GM19239 (cell line): ENCODE results near the gene LDLRAD3.
"Not testable (repeated sequence)": the region's sequence is repeated elsewhere in the genome, so short reads cannot be mapped to it uniquely, and the experiment has no call there.

Experiments
- DNase-seq: peaks from one replicate; pipeline ENCODE4 v3.0.0; 2011; ENCODE audit warnings: low spot score; ENCODE audit not compliant: insufficient read length
- FAIRE-seq: peaks from 2 replicates; lab custom pipeline; 2011; peaks lifted over from hg19 to GRCh38; lab: Jason Lieb, UNC

The LDLRAD3 gene

DNA sequence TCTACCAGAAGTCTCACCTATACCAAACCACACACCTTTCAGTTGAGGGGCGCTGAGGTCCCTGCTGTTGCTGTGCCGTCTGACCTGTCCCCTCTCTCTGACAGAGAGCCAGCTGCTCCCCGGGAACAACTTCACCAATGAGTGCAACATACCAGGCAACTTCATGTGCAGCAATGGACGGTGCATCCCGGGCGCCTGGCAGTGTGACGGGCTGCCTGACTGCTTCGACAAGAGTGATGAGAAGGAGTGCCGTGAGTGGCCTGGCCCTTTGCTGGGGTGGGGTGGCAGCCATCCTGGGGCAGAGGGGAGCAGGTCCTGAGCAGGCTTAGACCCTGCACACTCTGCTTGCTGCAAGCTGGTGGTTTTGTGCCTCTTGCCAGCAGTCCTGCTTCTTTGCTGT lies 92.1 kb downstream of the LDLRAD3 start:
- FAIRE-seq (no peak), DNase-seq (no peak)

DNA sequence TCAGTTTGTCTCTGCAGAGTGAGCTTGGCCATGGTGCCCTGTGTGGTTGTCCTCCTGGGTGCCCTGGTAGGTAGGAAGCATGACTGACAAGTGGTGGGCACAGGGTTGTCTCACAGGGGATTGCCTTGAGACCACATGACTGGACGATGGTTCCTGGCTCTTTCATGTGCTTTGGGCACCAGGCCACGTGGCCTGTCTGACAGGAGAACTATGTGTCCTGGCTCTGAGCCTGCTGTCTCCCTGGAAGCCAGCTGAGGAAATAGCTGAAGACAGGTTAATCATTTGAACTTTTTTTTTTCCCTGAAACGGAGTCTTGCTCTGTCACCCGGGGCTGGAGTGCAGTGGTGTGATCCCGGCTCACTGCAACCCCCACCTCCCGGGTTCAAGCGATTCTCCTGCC lies 93.2 kb downstream of the LDLRAD3 start:
- no peak for FAIRE-seq
- DNase-seq = no peak

DNA sequence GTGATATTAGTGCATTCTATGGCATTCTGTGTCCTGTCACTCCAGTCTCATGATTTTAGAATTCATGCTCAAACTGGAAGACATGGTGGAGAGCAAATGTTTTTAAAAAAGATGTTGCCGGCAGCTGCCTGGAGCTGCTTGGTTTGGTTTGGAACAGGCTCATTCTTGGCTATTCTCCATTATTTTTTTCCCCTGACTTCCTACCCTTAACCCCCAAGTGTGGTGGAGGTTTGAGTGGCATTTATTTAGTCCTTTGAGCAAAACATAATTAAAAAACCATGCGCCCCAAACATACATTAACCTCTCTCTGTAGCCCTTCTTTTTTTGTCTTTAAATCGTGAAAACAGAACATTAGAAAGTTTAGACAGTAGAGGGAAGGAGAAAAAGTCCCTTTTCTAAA lies 94.7 kb downstream of the LDLRAD3 start:
- no peak for DNase-seq
- FAIRE-seq = no peak

DNA sequence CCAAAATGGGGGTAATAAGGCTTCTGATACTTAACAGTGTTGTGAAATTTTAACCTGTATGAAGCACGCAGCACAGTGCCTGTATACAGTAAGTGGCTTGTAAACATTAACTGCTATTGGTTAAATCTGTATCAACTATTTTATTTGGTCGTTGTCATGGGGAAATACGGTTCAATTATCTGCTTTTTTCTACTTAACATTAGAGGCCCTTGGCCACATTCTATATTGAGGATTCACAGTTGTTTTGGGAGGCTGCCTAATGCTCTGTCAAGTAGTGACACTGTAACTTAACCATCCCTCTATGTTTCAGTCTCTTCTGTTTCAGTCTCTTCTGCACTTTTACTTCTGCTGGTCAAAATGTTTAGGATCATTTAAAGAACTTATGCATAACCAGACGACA lies 95.6 kb downstream of the LDLRAD3 start:
- DNase-seq (no peak), FAIRE-seq (no peak)

DNA sequence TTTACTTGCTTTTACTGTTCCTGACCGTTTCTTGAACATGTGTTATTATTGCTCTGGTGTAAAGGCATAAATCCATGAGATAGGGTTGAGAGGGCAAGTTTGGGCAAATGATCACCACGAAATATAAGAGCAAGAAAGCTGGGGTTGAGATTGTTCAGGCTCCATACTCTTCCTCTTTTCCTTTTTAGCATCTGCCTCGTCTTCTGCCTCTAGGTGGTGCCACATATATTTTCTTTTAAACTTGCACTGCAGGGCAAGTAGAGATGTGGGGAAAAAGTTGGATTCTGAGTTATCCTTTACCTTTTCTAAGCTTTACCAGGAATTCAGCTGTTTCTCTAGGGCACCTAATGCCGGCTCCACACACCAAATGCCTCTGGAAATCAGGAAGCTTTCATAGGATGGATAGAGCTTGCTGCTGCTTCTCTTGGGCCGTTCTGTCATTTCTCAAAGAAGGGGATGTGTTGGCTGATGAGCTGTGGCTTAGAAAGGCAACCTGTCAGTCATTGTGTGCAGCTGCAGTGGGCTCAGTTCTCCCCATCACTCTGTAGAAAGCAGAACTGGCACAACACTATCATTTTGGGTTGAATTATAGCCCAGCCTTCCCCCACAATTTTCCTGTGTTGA lies 98.2 kb downstream of the LDLRAD3 start:
- FAIRE-seq = no peak

DNA sequence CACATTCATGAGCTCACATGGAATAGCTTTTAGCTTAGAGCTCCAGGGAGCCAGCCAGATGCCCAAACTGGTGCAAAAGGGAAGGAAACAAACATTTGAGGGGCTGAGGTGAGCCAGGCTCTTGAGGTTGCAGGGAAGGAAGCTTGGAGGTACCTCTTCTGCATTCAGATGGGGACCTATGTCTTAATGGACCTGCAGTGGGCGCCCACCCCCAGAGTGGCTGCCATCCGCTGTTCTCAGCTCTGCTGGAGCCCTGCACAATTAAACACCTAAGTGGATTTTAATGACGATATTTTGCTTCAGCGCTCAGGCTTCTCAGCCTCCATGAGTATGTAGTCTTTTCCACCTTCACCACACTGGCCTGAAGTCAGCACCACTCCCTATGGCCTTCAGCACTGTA lies 100.8 kb downstream of the LDLRAD3 start:
- FAIRE-seq = no peak
- no peak for DNase-seq

More for the DNA sequence above, 98.2 kb downstream of the LDLRAD3 start:
- DNase-seq = no peak

DNA sequence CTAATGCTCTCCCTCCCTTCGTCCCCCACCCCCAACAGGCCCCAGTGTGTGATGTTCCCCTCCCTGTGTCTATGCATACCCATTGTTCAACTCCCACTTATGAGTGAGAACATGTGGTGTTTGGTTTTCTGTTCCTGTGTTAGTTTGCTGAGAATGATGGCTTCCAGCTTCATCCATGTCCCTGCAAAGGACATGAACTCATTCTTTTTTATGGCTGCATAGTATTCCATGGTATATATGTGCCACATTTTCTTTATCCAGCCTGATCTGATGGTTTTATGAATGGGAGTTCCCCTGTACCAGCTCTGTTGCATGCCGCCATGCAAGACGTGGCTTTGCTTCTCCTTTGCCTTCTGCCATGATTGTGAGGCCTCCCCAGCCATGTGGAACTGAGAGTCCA lies 102.1 kb downstream of the LDLRAD3 start:
- not testable (repeated sequence) for FAIRE-seq, DNase-seq

DNA sequence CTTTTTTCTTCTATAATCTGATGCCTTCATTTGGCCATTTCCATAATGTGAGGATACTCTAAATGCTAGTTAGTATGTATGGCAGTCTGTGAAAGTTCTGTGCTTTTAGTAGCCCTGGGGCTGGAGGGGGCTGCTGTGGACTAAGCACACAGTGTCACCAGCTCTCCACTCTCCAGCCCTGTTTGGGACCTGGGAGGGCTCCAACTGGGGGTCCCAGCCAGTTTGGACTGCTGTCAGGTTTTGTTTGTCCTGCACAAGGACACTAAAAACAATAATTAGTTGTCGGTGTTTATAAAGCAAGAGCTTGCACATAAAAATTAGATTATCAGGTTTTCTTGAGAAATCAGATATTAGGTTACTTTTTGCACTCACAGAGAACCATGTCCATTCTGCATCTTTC lies 103.1 kb downstream of the LDLRAD3 start:
- no peak for FAIRE-seq
- DNase-seq = no peak

DNA sequence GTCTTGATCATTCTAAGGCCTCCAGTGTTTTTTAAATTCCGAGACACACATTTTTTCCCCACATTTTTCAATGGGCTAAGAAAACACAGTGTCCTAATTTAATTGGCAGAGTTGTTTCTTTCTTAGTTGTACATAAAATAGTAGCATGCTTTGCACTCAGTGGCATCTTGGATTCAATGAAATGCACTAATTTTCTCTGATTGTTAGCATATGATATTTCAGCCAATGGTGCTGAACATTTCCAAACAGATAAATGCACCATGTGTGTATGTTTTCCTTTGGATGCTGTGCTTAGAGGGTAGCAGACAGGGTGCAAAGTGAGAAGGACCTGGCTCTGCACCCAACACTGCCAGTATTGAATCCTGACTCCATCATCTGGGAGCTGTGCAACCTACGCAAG lies 103.5 kb downstream of the LDLRAD3 start:
- DNase-seq (no peak), FAIRE-seq (no peak)

DNA sequence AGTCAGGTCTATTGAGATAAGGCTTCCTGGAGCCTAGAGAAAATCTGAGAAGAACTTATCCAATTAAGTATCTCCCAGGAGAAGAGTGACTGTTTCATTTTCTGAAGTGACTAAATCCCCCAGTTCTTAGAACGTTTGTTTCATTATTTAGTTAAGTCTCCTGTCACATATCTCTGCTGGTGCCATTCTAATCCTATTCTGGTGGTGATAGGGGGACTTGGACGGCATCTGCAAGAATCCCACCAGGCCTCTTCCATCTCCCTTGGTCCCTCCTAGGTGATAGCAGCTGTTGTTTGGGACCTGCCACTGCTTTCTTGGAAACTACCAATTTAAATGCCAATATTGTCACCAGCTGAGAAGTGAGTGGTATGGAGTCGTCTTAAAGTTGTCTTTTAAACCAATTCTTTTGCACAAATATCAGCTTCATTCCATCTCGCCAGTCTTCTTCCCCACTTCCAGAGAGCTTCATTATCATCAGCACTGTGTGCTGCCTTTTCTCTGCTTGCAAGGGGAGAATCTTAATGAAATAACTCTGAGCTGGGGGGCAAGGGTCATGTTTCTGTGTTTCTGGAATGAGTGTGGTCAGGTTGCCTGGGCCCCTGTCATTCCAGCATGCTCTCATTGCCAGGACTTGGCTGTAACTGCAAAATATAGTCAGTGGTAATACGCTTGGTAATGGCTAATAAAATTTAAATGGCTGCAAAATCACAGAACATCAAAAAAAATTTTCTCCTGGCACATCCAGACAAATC lies 104.8 kb downstream of the LDLRAD3 start:
- no peak for DNase-seq
- FAIRE-seq = no peak

DNA sequence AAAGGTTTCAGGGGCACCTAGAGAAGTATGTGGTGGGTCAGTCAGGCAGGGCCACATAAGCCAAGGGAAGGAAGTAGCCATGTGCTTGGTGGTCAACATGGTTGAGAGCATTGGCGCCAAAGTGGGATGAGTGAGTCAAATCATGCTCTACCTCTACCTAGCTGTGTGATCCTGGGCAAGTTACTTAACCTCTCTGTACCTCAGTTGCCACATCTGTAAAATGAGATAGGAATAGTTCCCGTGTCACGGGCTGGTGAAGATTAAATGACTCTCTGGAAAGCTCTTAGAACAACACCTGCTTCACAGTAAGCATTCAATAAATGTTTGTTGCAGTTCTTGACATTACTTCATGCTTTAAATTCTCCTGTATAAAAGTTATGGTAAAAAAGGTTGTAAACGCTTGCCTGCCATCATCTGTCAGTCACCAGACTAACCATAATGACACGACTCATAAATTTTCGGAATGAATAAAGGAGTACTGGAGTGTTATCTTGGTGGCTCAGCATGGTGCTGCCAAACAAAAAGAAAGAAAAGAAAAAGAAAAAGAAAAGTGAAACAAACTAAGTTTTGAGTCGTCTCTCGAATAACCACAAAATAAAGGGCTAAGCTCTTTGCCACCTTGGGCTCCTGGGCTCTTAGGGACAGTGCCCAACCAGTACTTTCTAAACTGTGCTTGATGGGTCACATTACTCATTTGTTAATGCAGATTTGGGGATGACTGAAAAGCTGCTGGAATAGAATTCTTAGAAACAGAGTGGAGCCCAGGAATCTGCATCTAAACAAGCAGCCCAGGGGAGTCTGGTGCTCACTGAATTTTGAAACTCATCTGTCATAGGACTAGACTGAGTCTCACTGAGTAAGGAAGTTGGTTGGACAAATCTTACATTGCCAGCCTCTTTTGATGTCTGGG lies 107.6 kb downstream of the LDLRAD3 start:
- no peak for FAIRE-seq
- no peak for DNase-seq

DNA sequence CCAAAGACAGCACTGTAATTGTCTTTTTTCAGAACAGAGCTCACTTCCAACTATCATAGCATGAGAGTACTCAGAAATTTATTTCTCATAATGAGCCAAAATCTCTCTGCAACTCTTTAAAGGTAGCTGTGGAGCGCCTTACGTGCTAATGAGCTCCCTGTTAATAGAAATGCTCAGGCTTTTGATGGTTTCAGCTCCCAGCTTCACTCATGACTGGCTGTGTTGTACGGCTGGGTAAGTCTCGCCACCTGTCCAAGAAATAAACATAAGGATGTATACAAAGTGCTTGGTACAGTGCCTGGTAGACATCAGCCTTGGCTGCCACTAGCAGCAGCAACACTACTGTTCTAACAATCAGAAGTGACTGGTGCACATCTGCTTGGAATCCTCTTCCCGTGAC lies 109.4 kb downstream of the LDLRAD3 start:
- DNase-seq (no peak), FAIRE-seq (no peak)

DNA sequence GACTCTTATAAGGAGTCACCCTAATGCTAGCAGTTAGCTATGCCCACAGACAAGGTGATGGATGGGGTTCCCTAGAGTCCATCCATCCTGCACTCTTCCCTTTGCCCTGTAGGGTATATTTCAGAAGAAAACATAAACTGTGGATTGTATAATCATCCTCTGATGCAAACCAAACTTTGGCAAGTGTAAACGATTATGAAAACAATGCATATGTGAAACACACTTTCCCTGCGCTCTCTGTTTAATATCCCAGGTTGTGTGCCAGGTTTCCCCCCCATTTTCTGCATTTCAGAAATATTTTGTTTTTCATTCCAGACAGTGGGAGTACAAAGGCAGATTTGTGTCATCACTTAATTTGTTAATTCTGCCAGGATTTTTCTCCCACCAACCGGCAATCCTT lies 110.0 kb downstream of the LDLRAD3 start:
- DNase-seq (no peak), FAIRE-seq (no peak)

DNA sequence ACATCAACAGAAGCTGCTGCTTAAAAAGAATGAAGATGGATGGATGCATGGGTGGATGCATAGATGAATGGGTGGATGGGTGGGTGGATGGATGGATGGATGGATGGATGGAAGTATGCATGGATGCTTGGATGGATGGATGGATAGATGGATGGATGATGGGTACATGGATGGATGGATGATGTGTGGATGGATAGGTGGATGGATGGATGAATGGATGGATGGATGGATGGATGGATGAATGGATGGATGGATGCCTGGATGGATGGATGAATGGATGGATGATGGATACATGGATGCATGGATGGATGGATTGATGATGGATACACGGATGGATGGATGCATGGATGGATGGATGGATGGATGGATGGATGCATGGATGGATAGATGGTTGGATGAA lies 110.8 kb downstream of the LDLRAD3 start:
- DNase-seq = no peak
- no peak for FAIRE-seq

DNA sequence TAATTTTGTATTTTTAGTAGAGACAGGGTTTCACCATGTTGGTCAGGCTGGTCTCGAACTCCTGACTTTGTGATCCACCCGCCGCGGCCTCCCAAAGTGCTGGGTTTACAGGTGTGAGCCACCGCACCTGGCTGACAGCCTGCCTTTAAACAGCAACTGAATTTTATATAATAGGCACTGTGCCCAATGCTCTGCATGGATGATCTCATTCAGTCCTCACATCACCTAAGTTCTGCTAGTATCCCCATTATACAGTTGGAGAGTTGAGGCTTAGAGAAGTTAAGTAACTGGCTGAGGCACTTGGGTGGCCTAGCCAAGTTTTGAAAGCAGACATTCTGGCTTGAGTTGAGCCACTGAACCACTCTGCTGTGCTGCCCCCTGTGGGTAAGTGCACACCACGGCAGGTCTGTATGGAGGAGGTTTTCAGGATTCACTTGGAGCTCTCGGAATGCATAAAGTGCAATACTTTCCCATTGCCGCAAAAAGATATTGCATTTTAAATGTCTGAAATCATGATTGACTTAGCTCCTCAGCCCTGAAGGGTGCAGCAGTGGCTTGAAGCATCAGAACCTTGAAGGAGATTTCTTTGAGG lies 112.4 kb downstream of the LDLRAD3 start:
- no peak for DNase-seq
- no peak for FAIRE-seq

DNA sequence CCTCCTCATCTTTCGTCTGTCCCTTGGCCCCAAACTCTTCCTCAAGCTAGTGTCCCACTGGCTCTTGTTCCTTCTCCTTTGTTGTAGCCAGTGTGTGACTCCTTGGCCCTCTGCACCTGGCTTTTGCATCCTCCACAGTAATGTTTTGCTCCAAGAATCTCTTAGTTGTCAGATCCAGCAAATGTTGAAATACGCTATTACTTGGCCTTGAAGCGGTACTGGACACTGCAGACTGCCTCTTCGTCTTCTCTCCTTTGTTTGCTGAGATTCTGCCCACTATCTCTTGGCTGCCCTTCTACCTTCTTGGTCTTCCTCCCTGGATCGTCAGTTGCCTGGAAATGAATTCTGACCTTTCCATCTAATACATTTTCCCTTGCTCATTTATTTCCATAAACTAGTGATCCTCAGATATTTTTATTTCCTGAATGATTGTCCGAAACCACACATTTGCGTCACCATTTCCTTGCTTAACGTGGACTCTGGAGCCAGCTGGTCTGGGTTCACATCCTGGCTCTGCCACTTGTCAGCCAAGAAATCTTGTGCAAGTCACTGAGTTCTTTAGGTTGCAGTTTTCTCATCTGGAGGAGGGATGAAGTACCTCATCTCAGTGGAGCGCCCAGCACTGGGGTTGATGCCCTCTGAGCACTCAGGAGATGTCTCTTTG lies 113.6 kb downstream of the LDLRAD3 start:
- no peak for DNase-seq
- no peak for FAIRE-seq

DNA sequence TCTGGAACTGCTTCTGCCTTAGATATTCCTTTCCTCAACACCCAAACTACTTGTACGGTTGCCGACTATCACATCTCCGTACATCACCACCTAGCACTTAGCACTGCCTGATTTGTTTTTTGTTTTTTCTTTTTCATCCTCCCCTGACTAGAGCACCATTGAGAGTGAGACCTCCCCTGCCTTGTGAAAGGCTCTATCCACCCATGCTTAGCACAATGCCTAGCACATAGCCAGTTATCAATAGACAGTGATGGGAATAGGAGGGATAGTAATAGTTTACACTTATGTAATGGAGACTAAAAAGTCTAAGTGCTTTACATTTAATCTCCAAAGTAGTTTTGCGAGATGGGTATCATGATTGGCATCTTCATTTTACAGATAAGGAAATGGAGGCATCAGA lies 115.8 kb downstream of the LDLRAD3 start:
- DNase-seq = no peak
- FAIRE-seq = no peak

DNA sequence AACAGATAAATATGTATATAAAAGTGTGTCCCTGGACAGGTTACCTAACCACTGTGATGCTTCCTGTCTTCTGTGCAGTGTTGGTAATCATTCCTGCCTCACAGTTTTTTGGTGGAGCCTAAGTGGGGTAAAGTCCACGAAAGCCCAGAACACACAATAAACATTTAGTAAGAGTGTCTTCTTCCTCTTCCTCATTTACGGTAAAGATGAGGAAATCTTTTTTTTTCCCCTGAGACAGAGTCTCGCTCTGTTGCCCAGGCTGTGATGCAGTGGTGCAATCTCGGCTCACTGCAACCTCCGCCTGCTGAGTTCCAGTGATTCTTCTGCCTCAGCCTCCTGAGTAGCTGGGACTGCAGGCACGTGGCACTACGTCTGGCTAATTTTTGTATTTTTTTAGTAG lies 117.1 kb downstream of the LDLRAD3 start:
- FAIRE-seq = no peak
- DNase-seq = no peak

DNA sequence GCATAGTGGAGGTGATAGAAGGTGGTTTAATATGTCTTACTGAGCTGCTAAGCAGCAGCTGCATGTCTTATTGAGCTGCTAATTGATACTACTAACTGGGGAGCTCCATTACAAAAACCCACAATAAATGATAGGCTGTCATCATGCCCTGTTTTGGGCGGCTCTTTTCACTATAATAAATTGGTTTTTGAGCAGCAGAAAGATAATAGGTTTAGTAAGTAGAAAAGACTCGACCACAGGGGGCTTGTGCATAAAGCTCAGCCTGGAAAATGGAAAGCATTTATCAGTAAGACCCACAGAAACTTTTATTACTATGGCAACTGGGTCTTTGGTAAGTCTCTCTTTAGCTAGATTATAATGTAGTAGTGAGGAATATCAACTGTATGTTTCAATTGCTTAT lies 117.6 kb downstream of the LDLRAD3 start:
- no peak for DNase-seq
- FAIRE-seq = no peak

DNA sequence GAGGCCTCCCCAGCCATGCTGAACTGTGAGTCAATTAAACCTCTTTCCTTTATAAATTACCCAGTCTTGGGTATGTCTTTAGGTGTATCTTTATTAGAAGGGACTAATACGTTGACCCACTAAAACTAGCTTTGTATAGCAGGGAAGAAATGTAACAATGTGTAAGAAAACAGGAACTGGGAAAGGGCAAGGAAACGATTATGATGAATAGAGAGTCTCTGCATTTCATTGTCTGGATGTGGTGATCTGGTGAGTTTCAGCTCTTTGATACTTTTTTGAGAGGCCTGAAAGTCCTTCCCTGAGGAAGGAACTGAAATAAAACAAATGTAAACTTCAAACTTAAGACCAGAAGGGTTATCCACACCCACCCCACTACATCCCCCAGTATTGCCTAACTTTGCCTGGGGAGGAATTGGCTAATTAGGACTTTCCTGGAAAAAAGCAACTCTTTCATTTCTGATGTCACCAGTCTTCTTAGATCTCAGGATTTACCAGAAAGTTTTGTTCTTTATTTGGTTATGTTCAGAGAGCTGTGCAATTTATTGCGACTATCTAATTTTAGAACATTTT lies 119.0 kb downstream of the LDLRAD3 start:
- no peak for FAIRE-seq

More for the DNA sequence above, 119.0 kb downstream of the LDLRAD3 start:
- no peak for DNase-seq
